ENCODE data around the gene POP4.
A peak's percentile ranks its signal among the peaks of the same experiment; 100 is the strongest.

Gene POP4

DNA sequence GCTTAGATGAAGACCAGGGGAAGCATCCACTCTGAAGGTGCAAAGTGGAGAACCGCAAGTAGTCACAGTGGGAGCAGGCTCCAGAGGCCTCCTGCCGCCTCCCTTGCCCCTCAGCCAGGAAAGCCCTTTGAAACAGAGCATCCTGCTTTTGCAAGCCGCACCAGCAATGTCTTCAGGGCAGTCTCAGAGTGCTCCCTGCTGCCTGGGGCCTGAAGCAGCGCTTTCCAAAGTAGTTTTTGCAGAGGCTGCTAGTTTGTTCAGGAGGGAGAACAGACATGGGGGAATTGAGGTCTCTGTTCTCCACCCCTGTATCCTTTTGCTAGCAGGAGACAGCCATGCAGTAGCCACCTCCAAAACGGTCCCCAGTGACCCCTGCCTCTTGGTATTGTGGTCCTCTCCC lies 15.8 kb upstream of the POP4 start:
- TF ChIP-seq, protein P1, sequence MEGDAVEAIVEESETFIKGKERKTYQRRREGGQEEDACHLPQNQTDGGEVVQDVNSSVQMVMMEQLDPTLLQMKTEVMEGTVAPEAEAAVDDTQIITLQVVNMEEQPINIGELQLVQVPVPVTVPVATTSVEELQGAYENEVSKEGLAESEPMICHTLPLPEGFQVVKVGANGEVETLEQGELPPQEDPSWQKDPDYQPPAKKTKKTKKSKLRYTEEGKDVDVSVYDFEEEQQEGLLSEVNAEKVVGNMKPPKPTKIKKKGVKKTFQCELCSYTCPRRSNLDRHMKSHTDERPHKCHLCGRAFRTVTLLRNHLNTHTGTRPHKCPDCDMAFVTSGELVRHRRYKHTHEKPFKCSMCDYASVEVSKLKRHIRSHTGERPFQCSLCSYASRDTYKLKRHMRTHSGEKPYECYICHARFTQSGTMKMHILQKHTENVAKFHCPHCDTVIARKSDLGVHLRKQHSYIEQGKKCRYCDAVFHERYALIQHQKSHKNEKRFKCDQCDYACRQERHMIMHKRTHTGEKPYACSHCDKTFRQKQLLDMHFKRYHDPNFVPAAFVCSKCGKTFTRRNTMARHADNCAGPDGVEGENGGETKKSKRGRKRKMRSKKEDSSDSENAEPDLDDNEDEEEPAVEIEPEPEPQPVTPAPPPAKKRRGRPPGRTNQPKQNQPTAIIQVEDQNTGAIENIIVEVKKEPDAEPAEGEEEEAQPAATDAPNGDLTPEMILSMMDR (conservative IDR thresholded peaks at IDR 0.05) = no peak
- no peak overlapping the region for H3K27ac ChIP-seq

DNA sequence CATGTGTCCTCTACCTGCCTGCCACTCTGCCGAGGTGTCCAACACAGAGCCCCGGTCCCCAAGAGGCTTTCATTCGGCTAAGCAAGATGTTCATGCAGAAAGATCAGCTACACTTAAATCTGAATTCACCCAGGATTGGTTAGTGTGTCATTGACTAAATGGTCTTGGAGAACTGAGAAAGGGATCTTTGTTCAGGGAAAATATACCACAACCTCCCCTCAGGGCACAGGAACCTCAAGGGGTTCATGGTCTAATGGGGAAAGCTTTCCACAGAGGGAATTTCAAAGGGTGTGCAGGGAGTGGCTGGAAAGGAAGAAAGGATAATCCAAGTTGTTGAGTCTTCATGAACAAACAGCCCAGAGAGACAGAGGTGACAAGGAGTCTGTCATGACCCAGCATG lies 14.4 kb upstream of the POP4 start:
- TF ChIP-seq, protein P1 (conservative IDR thresholded peaks at IDR 0.05) = no peak
- no peak overlapping the region for H3K27ac ChIP-seq

DNA sequence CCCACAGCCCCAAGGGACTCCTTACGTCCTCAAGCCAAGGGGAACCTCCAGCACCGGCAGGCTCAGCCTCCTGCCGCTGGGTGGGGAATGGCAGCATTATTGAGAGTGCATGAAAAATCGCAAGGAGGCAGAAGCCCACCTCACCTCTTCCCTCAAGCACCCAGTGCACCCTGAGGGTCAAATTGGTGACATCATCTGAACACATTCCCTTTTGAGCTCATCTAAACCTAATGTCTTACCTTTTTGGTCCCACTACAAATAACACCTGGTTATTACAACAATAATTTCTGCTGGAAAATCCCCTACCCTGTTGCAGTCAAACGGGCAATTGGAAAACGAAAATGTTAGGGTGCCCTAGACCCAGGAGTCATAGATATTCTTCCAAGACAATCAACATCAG lies 12.2 kb upstream of the POP4 start:
- TF ChIP-seq, protein P1 (conservative IDR thresholded peaks at IDR 0.05) = no peak
- H3K27ac ChIP-seq = no peak overlapping the region

DNA sequence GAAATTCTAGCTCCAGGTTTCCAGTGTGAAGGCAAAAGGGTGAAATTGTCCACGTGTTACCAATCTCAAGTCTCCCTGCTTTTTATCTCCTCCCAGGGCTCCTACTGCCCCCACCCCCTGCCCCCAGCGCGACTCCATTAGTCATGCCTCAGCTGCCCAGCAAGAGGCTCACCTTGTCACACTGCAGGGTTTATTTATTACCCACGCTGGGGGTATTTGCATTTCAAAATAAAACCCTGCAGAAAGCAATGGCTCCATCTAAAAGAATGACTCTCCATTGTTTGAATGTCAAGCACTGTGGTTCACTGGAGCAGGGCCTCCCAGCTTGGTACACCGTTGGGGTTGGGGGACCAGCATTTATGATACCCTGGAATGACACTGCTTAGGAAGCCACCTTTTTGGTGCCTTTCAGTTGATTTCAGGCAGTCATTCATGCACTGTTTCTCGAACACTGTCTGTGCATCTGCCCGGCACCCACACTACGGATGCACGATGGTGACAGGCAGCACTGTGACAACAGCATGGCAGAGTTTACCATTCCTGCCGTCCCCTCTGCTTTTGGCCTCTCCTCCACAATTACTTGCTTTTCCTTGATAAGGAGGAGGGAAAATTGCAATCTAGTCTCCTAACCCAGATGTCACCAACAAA lies 9.9 kb upstream of the POP4 start:
- no peak overlapping the region for H3K27ac ChIP-seq
- TF ChIP-seq, protein P1 (conservative IDR thresholded peaks at IDR 0.05) = no peak

DNA sequence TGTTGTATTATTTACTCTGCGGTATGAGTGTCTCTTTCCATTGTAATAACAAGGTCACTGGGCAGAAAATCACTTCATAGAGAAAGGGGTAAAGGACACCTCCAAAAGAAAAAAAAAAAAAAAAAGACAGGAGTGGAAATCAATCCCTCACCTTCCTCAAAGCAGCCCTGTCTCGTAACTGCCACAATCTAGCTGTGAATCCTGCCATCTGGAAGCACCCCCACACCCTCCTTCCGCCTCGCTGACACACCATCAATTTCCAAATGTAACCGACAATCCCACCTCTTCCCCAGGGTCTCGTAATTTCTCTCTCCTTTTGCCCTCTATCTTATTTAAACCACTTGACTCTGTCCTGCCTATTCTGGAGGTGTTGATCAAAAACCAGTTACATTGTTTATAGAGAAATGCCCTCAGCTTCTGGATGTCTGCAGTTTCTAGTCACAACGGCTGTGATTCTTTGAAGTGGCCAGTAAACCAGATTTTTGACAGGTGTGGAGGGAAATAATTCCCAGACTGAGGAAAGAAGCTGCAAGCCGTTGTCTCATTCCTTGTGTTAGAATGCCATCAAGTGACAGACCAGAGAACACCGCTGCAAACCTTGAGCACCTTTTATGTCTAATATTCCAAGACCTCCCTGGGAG lies 9.1 kb upstream of the POP4 start:
- no peak overlapping the region for H3K27ac ChIP-seq
- TF ChIP-seq, protein P1 (conservative IDR thresholded peaks at IDR 0.05) = peak; percentile 75

DNA sequence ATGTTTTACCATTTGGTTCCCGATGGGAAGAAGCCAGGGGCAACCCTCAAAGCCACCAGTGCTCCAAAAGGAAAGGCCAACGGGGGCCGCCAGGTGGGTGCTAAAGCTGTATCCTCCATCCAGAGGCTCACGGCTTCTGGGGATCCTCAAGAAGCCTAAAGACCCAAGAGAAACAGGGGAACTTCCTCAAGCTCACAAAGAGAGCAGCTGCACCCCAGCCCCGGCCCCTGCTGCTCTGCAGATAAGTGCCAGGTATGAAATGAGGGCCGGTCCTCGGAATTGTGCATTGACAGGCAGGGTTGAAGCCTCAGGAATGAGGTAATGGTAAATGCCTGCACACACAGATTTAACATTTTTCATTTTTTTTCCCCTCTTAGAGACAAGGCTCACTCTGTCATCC lies 8.0 kb upstream of the POP4 start:
- no peak overlapping the region for H3K27ac ChIP-seq
- TF ChIP-seq, protein P1 (conservative IDR thresholded peaks at IDR 0.05) = no peak

DNA sequence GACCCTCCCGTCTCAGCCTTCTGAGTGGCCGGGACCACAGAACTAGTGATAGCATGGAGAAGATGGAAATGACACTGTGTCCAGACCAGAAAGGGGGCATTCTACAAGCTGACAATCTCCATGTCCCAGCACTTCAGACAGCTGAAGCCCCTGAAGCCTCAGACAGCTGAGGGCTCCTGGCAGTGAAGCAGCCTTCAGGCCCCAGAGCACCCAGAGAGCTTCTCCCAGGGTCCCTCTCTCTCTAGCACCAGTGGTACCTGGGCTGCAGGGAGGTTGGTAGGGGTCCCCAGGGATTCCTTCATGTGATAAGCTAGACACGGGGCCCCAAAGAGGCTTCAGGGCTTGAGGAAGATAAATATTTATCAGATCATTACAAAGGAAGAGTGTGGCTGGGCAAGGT lies 7.6 kb upstream of the POP4 start:
- TF ChIP-seq, protein P1 (conservative IDR thresholded peaks at IDR 0.05) = no peak
- no peak overlapping the region for H3K27ac ChIP-seq
